Right lobe of liver (tissue), 4 donors: ENCODE results near the gene IL1RN.

Experiments used
- POLR2A ChIP-seq: fragments of 450-650 bp; IDR thresholded peaks from one replicate; pipeline ENCODE4 v1.6.1; 2017; ENCODE audit warnings: antibody characterized with exemption, mild to moderate bottlenecking
- TF ChIP-seq, protein P1 (sequence below), 4 donors: fragments of 200-600 bp in 3 of 4; fragments of 450-650 bp in 1 of 4; IDR thresholded peaks; one replicate each; pipeline versions ENCODE4 v1.5.1 to v1.8.0; 2016 to 2022; ENCODE audit warnings: antibody characterized with exemption in 4 of 4, mild to moderate bottlenecking in 2 of 4
- donor health status: DM: no; HTN: no; CAD: no.
- donor health status: DM: no; HTN: no; CAD: no.
- donor health status: DM: no; HTN: yes; CAD: no.

GRCh38 chr2:113136828-113137775, 9.7 kb downstream of the IL1RN start:
- TF ChIP-seq, protein P1, sequence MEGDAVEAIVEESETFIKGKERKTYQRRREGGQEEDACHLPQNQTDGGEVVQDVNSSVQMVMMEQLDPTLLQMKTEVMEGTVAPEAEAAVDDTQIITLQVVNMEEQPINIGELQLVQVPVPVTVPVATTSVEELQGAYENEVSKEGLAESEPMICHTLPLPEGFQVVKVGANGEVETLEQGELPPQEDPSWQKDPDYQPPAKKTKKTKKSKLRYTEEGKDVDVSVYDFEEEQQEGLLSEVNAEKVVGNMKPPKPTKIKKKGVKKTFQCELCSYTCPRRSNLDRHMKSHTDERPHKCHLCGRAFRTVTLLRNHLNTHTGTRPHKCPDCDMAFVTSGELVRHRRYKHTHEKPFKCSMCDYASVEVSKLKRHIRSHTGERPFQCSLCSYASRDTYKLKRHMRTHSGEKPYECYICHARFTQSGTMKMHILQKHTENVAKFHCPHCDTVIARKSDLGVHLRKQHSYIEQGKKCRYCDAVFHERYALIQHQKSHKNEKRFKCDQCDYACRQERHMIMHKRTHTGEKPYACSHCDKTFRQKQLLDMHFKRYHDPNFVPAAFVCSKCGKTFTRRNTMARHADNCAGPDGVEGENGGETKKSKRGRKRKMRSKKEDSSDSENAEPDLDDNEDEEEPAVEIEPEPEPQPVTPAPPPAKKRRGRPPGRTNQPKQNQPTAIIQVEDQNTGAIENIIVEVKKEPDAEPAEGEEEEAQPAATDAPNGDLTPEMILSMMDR (IDR thresholded peaks at IDR 0.05): peak; percentile 61 to 65 (median 64)
- no peak for TF ChIP-seq POLR2A
